Esophagus squamous epithelium (tissue), 4 donors: ENCODE measurements around the gene AP1S3.

Experiments
- CTCF ChIP-seq, 6 experiments: fragments of 450-650 bp in 4 of 6; fragments of 200-600 bp in 2 of 6; sonication (generic) in 2 of 6; IDR thresholded peaks; one replicate each; pipeline ENCODE4 v1.5.1; 2016 to 2019; ENCODE audit warnings: antibody characterized with exemption in 6 of 6, mild to moderate bottlenecking in 4 of 6, moderate library complexity in 4 of 6
- POLR2A ChIP-seq, 4 donors: fragments of 450-650 bp; IDR thresholded peaks; one replicate each; pipeline ENCODE4 v1.6.1; 2017; ENCODE audit warnings: antibody characterized with exemption in 4 of 4, mild to moderate bottlenecking in 4 of 4, moderate library complexity in 3 of 4

- TF ChIP-seq CTCF (IDR thresholded peaks at IDR 0.05) (no peak), POLR2A (IDR thresholded peaks at IDR 0.05) (no peak)
These were observed 28.6 kb upstream of the AP1S3 start for GRCh38 chr2:223865907-223866508.
